G401.6 (cell line): ENCODE data around the gene C12orf76.
"Not testable (repeated sequence)": the region's sequence is repeated elsewhere in the genome, so short reads cannot be mapped to it uniquely, and the experiment has no call there.

Experiments
- FAIRE-seq: peaks from 2 replicates; lab custom pipeline; 2012; peaks lifted over from hg19 to GRCh38; lab: Jason Lieb, UNC

The C12orf76 gene

DNA sequence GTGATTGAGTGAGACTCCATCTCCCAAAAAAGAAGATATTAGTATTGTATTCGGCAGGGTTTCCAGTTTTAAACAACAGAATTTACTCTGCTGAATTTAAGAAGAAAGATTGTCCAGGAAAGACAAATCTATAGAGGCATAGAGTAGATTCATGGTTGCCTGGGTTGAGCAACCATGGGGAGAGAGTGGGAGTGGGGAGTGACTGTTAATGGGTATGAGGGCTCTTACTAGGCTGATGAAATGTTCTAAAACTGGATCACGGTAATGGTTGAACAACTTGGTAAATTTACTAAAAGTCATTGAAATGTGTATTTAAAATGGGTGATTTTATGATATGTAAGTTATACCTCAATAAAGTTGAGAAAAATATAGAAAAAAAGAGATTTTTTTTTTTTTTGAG is 13.9 kb upstream of the C12orf76 start:
- FAIRE-seq, result no peak

DNA sequence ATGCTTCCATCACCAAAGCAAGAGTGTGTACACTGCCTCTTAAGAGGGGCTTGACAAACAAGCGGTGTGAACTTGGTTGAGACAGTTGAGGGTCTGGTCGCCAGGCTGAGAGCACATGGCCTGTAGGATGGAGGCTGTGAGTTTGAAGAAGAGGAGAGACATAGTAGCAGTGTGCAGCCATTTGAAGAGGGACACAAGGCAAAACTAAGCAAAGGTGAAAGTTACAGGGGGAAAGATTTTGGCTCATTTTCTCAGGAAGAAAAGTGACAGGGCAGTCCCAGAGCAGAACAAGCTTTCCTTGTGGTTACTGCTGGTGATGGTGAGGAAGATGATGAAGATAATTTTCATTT is 11.3 kb upstream of the C12orf76 start:
- no peak for FAIRE-seq

GRCh38 chr12:110058875-110059615 is 10.7 kb upstream of the C12orf76 start:
- FAIRE-seq, result no peak

DNA sequence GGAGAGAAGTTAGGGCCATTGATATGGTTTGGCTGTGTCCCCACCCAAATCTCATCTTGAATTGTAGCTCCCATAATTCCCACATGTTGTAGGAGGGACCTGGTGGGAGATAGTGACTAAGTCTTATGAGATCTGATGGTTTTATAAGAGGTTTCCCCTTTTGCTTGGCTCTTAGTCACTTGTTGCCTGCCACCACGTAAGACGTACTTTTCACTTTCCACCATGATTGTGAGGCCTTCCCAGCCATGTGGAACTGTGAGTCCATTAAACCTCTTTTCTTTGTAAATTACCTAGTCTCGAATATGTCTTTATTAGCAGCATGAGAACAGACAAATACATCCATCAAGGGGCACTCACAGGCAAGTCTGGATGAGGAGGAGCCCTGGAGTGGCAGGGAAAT is 8.3 kb upstream of the C12orf76 start:
- FAIRE-seq, result not testable (repeated sequence)

GRCh38 chr12:110055375-110056352 is 7.3 kb upstream of the C12orf76 start:
- not testable (repeated sequence) for FAIRE-seq

- no peak for FAIRE-seq
Observed at GRCh38 chr12:110050927-110051326, 2.6 kb upstream of the C12orf76 start.

- FAIRE-seq, result not testable (repeated sequence)
Observed at GRCh38 chr12:110049666-110050065, 1.3 kb upstream of the C12orf76 start.

GRCh38 chr12:110049034-110049433 is 712 bp upstream of the C12orf76 start:
- not testable (repeated sequence) for FAIRE-seq

DNA sequence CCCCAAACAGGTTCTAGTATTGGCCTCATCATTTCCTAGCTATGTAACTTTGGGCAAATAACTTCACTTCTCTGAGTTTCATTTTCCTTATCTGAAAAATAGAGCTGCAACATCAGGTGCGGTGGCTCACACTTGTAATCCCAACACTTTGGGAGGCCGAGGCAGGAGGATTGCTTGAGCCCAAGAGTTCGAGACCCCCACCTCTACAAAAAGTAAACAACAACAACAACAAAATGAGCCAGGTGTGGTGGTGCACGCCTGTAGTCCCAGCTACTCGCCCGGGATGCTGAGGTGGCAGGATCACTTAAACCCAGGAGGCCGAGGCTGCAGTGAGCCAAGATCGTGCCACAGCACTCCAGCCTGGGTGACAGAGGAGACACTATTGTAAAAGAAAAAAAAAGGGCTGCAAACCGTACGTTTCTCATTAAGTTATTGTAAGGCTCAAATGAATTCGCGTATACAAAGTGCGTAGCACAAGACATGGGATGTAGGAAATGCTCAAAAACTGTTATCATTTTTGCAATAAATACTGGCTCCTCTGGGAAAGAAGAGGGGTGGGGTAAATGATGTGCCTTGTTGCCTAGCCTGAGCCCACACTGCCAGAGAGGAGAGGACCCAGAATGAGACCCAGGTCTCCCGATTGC is 903 bp downstream of the C12orf76 start:
- no peak for FAIRE-seq

- FAIRE-seq, result no peak
Observed at GRCh38 chr12:110046451-110047187, 1.7 kb downstream of the C12orf76 start.

DNA sequence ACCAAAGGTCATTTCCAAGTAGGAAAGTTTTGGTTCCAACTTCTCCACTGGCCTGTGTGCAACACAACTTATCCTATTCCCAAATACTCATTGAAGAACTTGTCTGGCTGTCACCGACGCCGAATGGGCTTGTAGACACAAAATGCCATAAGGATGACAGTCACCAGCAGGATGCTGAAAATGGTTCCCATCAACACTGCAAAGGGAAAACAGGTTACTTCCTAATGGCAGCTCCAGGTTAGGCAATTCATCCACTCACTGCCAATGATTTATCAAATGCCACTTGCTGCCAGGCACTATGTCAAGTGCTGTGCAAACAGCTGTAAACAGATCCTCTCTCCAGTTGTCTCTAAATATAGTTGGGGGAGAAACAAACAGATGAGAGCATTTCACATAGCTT is 6.1 kb downstream of the C12orf76 start:
- no peak for FAIRE-seq

- FAIRE-seq, result no peak
Observed at GRCh38 chr12:110039085-110039807, 9.1 kb downstream of the C12orf76 start.

GRCh38 chr12:110038741-110039084 is 9.6 kb downstream of the C12orf76 start:
- FAIRE-seq, result no peak

DNA sequence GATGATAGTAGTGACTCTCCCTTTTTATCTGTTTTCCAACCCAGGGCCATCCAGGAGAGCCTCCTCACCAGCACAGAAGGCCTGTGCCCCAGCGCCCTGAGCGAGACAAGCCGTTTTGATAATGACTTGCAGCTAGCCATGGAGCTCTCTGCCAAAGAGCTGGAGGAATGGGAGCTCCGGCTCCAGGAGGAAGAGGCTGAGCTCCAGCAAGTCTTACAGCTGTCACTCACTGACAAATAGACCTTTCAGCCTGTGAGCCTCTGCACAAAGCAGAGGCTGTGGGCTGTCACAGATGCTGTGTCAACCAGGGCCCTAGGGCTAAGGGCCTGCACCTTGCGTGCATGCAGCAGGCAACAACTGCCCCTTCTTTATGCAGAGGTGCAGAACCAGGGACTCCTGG is 11.0 kb downstream of the C12orf76 start:
- FAIRE-seq, result no peak

- no peak for FAIRE-seq
Observed at GRCh38 chr12:110035534-110036104, 12.7 kb downstream of the C12orf76 start.

GRCh38 chr12:110033888-110034287 is 14.4 kb downstream of the C12orf76 start:
- FAIRE-seq, result no peak

- FAIRE-seq, result no peak
Observed at GRCh38 chr12:110029290-110029815, 19.0 kb downstream of the C12orf76 start.

DNA sequence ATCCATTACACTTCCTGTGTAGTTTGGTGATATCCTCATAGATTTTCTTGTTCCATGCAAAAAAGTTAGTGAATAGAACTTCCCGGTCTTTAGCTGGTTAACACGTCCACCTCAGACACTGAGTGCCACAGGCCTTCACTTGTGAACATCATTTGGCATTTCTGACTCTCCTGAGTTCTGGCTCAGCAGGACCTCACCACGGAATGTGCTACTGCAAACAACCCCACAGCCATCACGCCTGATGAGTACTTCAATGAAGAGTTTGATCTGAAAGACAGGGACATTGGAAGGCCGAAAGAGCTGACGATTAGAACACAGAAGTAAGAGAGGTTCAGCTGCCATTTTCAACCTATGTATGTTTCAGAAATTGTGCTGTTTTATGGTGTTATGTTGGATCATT is 20.0 kb downstream of the C12orf76 start:
- no peak for FAIRE-seq

DNA sequence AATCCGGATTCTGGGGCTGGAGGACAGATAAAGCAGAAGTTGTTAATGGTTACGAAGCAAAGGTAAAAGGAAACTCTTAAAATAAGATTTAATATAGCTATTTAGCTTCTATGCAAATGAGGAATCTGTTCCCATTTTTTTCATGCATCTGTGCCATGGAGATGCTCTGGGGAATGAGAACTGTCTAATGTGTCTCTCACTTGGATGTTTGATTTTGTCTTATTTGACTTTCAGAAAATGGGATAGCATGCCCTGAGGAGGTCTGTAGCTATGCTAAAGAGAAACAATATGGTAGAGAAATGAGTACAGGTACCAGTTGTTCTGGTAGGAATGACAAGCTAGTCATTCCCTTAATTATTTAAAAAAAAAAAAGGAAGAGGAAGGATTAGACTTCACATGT is 24.3 kb downstream of the C12orf76 start:
- FAIRE-seq, result no peak

- FAIRE-seq, result no peak
Observed at GRCh38 chr12:110023059-110023980, 25.0 kb downstream of the C12orf76 start.
